Liver (tissue), 9 donors: ENCODE measurements around the gene MBOAT1. TPM values are rescaled to one million over a fixed set of nuclear protein-coding genes. Genes with fewer than 3 reads are reported as not detected.
"Not testable (repeated sequence)": the region's sequence is repeated elsewhere in the genome, so short reads cannot be mapped to it uniquely, and the experiment has no call there.

ENCODE experiments used
- DNase-seq: peaks from one replicate; pipeline ENCODE4 v3.0.0-alpha.2; 2017; ENCODE audit warnings: low spot score
- H3K27ac ChIP-seq, 2 donors: one replicate each; pipeline ENCODE4 v1.7.0; 2013; ENCODE audit warnings: inconsistent platforms in 2 of 2, low read length in 2 of 2, control low read depth in 1 of 2, low read depth in 1 of 2, mild to moderate bottlenecking in 1 of 2
- H3K27me3 ChIP-seq, 4 donors: one replicate each; pipeline versions ENCODE4 v1.6.1 to v1.7.0; 2013; ENCODE audit warnings: low read length in 3 of 4, inconsistent platforms in 1 of 4, mild to moderate bottlenecking in 1 of 4, moderate library complexity in 1 of 4; ENCODE audit not compliant: control insufficient read depth in 4 of 4, insufficient read depth in 4 of 4
- H3K36me3 ChIP-seq, 4 donors: one replicate each; pipeline versions ENCODE4 v1.6.1 to v1.7.0; 2013; ENCODE audit warnings: low read length in 3 of 4, mild to moderate bottlenecking in 3 of 4, low read depth in 1 of 4, moderate library complexity in 1 of 4; ENCODE audit not compliant: control insufficient read depth in 4 of 4, insufficient read depth in 3 of 4
- H3K4me1 ChIP-seq, 4 donors: one replicate each; pipeline versions ENCODE4 v1.6.1 to v1.7.0; 2013; ENCODE audit warnings: low read length in 3 of 4, mild to moderate bottlenecking in 3 of 4, moderate library complexity in 1 of 4; ENCODE audit not compliant: control insufficient read depth in 4 of 4, insufficient read depth in 4 of 4
- H3K4me3 ChIP-seq, 3 donors: one replicate each; pipeline versions ENCODE4 v1.6.1 to v1.7.0; 2013; ENCODE audit warnings: low read length in 3 of 3, control low read depth in 1 of 3, low read depth in 1 of 3, mild to moderate bottlenecking in 1 of 3
- H3K9ac ChIP-seq, 2 donors: one replicate each; pipeline ENCODE4 v1.7.0; 2013; ENCODE audit warnings: low read length in 2 of 2, mild to moderate bottlenecking in 2 of 2, moderate library complexity in 2 of 2, control low read depth in 1 of 2, low read depth in 1 of 2
- H3K9me3 ChIP-seq, 4 donors: one replicate each; pipeline versions ENCODE4 v1.6.1 to v1.7.0; 2013; ENCODE audit warnings: low read length in 3 of 4; ENCODE audit not compliant: control insufficient read depth in 4 of 4
- FOXA1 ChIP-seq: IDR thresholded peaks from 2 replicates; pipeline ENCODE4 v1.6.1; 2016; ENCODE audit warnings: antibody characterized with exemption
- FOXA2 ChIP-seq: IDR thresholded peaks from 2 replicates; pipeline ENCODE4 v1.6.1; 2016; ENCODE audit warnings: antibody characterized with exemption
- HNF4A ChIP-seq, 2 donors: conservative IDR thresholded peaks; 2 replicates each; pipeline ENCODE4 v1.6.1; 2016; ENCODE audit warnings: antibody characterized with exemption in 2 of 2, mild to moderate bottlenecking in 2 of 2
- HNF4G ChIP-seq: IDR thresholded peaks from 2 replicates; pipeline ENCODE4 v1.6.1; 2016; ENCODE audit warnings: antibody characterized with exemption
- JUND ChIP-seq, 2 donors: IDR thresholded peaks; 2 replicates each; pipeline ENCODE4 v1.6.1; 2016; ENCODE audit warnings: antibody characterized with exemption in 2 of 2
- NR2F2 ChIP-seq: IDR thresholded peaks from 2 replicates; pipeline ENCODE4 v1.6.1; 2016; ENCODE audit warnings: antibody characterized with exemption
- TAF1 ChIP-seq: conservative IDR thresholded peaks from 2 replicates; pipeline ENCODE4 v1.6.1; 2016; ENCODE audit warnings: antibody characterized with exemption, mild to moderate bottlenecking
- YY1 ChIP-seq: IDR thresholded peaks from 2 replicates; pipeline ENCODE4 v1.6.1; 2016; ENCODE audit warnings: antibody characterized with exemption, mild to moderate bottlenecking
- WGBS: extraction: QIAGEN DNeasy Blood & Tissue Kit; methylation state at CpG from one replicate; pipeline ENCODE4 v1.1.7; 2013; 5-methylcytosine and 5-hydroxymethylcytosine counted together
- polyA plus RNA-seq, 2 donors: library from polyadenylated mRNA; stranded (reverse) in 1 of 2; unstranded in 1 of 2; fragments of 200-250 nt in 1 of 2; fragments of >200 nt in 1 of 2; fragmentation: Nextera tagmentation in 1 of 2; extraction: Ambion mirVana in 1 of 2; gene quantifications; one replicate each; pipeline versions ENCODE4 v1.2.1 to v1.2.3, GENCODE V29; 2013 to 2015
- total RNA-seq, 2 donors: library from RNA; depleted of rRNA; stranded (reverse); fragments of >200 nt; gene quantifications; one replicate each; pipeline ENCODE4 v1.2.3, GENCODE V29; 2014
- TF ChIP-seq, protein P1 (sequence below): IDR thresholded peaks from 2 replicates; pipeline ENCODE4 v1.6.1; 2016; ENCODE audit warnings: antibody characterized with exemption
- TF ChIP-seq, protein P2 (sequence below): fragments of 150-350 bp; IDR thresholded peaks from 2 replicates; pipeline ENCODE4 v1.5.1; 2017; ENCODE audit warnings: improper control_type of control experiment, low read depth, low read length; ENCODE audit not compliant: missing input control
- TF ChIP-seq, protein P3 (sequence below): IDR thresholded peaks from 2 replicates; pipeline ENCODE4 v1.6.1; 2016; ENCODE audit warnings: antibody characterized with exemption, mild to moderate bottlenecking
- TF ChIP-seq, protein P4 (sequence below): IDR thresholded peaks from 2 replicates; pipeline ENCODE4 v1.6.1; 2016; ENCODE audit warnings: antibody characterized with exemption
- TF ChIP-seq, protein P5 (sequence below): IDR thresholded peaks from 2 replicates; pipeline ENCODE4 v1.6.1; 2016; ENCODE audit warnings: antibody characterized with exemption
- donor health status: healthy.
- donor health status: healthy.
- donor health status: healthy.
- donor health status: healthy.
- donor health status: healthy.

The MBOAT1 gene
- total and polyA plus RNA-seq, 4 donors: 1.2 to 9.3 (median 3.3) TPM

DNA sequence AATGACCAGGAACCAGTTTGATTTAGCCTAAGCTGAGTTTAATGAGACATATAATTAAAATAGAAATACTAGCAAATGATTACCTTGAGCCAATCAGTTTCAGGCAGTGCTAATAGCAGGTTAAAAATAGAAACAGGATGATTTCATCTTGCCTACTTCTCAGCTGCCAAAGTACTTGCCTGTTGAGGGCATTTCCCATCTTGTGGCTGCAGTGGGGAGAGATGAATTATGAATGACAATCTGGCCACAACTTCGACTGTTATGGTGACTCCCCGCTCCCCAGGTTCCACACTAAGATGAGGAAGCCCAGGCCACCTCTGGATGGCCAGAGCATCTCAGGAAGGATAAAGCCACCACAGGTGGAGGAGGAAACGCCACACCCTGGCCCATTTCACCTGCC is 31.3 kb downstream of the MBOAT1 start:
- no peak overlapping the region for H3K4me3 ChIP-seq
- H3K27ac ChIP-seq: no peak overlapping the region
- no peaks in the 10 kb centered on the region for H3K4me1 ChIP-seq
- H3K9ac ChIP-seq: no peak overlapping the region
- no peak for DNase-seq
- no peaks in the 10 kb centered on the region for H3K27me3 ChIP-seq
- H3K9me3 ChIP-seq: no peaks in the 10 kb centered on the region
- H3K36me3 ChIP-seq: peaks cover 0 to under 1% (median 0%) of the 10 kb centered on the region in 4 donors
- TF ChIP-seq JUND (IDR thresholded peaks at IDR 0.05) (no peak), YY1 (no peak), TAF1 (no peak), NR2F2 (no peak), FOXA1 (no peak), HNF4G (no peak), HNF4A (conservative IDR thresholded peaks at IDR 0.05) (no peak)
- TF ChIP-seq, protein P1, sequence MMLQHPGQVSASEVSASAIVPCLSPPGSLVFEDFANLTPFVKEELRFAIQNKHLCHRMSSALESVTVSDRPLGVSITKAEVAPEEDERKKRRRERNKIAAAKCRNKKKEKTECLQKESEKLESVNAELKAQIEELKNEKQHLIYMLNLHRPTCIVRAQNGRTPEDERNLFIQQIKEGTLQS: no peak
- TF ChIP-seq, protein P2, sequence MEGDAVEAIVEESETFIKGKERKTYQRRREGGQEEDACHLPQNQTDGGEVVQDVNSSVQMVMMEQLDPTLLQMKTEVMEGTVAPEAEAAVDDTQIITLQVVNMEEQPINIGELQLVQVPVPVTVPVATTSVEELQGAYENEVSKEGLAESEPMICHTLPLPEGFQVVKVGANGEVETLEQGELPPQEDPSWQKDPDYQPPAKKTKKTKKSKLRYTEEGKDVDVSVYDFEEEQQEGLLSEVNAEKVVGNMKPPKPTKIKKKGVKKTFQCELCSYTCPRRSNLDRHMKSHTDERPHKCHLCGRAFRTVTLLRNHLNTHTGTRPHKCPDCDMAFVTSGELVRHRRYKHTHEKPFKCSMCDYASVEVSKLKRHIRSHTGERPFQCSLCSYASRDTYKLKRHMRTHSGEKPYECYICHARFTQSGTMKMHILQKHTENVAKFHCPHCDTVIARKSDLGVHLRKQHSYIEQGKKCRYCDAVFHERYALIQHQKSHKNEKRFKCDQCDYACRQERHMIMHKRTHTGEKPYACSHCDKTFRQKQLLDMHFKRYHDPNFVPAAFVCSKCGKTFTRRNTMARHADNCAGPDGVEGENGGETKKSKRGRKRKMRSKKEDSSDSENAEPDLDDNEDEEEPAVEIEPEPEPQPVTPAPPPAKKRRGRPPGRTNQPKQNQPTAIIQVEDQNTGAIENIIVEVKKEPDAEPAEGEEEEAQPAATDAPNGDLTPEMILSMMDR: no peak
- TF ChIP-seq, protein P3, sequence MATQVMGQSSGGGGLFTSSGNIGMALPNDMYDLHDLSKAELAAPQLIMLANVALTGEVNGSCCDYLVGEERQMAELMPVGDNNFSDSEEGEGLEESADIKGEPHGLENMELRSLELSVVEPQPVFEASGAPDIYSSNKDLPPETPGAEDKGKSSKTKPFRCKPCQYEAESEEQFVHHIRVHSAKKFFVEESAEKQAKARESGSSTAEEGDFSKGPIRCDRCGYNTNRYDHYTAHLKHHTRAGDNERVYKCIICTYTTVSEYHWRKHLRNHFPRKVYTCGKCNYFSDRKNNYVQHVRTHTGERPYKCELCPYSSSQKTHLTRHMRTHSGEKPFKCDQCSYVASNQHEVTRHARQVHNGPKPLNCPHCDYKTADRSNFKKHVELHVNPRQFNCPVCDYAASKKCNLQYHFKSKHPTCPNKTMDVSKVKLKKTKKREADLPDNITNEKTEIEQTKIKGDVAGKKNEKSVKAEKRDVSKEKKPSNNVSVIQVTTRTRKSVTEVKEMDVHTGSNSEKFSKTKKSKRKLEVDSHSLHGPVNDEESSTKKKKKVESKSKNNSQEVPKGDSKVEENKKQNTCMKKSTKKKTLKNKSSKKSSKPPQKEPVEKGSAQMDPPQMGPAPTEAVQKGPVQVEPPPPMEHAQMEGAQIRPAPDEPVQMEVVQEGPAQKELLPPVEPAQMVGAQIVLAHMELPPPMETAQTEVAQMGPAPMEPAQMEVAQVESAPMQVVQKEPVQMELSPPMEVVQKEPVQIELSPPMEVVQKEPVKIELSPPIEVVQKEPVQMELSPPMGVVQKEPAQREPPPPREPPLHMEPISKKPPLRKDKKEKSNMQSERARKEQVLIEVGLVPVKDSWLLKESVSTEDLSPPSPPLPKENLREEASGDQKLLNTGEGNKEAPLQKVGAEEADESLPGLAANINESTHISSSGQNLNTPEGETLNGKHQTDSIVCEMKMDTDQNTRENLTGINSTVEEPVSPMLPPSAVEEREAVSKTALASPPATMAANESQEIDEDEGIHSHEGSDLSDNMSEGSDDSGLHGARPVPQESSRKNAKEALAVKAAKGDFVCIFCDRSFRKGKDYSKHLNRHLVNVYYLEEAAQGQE: no peak
- TF ChIP-seq, protein P4, sequence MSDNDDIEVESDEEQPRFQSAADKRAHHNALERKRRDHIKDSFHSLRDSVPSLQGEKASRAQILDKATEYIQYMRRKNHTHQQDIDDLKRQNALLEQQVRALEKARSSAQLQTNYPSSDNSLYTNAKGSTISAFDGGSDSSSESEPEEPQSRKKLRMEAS: no peak
- WGBS: 87% methylated on average over 3 of the region's 3 CpGs

DNA sequence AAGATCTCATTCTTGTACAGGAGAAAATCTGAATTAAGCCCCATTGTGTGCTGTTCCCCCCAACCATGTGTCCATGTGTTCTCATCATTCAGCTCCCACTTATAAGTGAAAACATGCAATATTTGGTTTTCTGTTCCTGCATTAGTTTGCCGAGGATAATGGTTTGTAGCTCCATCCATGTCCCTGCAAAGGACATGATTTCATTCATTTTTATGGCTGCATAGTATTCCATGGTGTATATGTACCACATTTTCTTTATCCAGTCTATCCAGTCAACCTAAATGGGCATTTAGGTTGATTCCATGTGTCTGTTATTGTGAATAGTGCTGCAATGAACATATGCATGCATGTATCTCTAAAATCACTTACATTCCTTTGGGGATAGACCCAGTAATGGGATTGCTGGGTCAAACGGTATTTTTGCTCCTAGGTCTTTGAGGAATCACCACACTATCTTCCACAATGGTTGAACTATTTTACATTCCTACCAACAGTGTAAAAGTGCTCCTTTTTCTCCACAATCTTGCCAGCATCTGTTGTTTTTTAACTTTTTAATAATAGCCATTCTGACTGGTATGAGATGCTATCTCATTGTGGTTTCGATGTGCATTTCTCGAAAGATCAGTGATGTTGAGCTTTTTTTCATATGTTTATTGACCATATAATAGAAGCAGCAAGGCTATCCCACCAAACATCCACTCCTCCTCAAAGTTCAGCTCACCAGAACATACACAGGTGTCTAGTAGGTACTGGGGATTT is 32.8 kb downstream of the MBOAT1 start:
- not testable (repeated sequence) for H3K9ac ChIP-seq, H3K36me3 ChIP-seq, H3K27ac ChIP-seq, H3K4me3 ChIP-seq, H3K27me3 ChIP-seq, H3K9me3 ChIP-seq, DNase-seq, H3K4me1 ChIP-seq
- WGBS: 79% methylated on average over 4 of the region's 4 CpGs

DNA sequence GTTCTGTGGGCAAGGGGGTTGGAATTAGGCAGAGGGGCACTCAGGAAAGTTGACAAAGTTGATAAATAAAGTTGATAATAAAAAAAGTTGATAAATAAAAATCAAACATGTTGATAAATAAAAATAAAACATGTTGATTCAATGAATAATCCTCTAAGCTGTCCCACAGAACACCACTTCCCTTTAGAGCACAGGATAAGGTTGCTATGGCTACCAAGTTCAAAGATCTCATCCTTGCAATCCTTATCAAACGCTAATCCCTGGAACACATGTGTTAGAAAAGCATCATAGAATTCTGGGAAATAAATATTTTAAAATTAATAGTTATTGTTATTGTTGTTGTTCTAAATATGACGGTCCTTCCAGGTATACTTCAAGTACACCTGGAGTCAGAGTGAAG is 33.9 kb downstream of the MBOAT1 start:
- 54% methylated on average over 2 of the region's 2 CpGs for WGBS
- Histone ChIP-seq H3K9me3 (no peaks in the 10 kb centered on the region), H3K4me1 (no peaks in the 10 kb centered on the region), H3K27ac (no peak overlapping the region), H3K27me3 (no peaks in the 10 kb centered on the region), H3K4me3 (no peak overlapping the region), H3K36me3 (no peaks in the 10 kb centered on the region), H3K9ac (no peak overlapping the region)
- no peak for DNase-seq
- no peak for TF ChIP-seq HNF4A (conservative IDR thresholded peaks at IDR 0.05)
- TF ChIP-seq JUND (IDR thresholded peaks at IDR 0.05): no peak
- no peak for TF ChIP-seq FOXA1
- TF ChIP-seq, protein P5, sequence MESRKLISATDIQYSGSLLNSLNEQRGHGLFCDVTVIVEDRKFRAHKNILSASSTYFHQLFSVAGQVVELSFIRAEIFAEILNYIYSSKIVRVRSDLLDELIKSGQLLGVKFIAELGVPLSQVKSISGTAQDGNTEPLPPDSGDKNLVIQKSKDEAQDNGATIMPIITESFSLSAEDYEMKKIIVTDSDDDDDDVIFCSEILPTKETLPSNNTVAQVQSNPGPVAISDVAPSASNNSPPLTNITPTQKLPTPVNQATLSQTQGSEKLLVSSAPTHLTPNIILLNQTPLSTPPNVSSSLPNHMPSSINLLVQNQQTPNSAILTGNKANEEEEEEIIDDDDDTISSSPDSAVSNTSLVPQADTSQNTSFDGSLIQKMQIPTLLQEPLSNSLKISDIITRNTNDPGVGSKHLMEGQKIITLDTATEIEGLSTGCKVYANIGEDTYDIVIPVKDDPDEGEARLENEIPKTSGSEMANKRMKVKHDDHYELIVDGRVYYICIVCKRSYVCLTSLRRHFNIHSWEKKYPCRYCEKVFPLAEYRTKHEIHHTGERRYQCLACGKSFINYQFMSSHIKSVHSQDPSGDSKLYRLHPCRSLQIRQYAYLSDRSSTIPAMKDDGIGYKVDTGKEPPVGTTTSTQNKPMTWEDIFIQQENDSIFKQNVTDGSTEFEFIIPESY: no peak
- TF ChIP-seq, protein P1: no peak
- TF ChIP-seq, protein P3: no peak
- TF ChIP-seq FOXA2: no peak
- TF ChIP-seq HNF4G: no peak
